GM11168 (cell line): ENCODE measurements around the gene B3GAT1.

Experiments
- in situ Hi-C: fragments of 300-500 bp; cut with MboI; formaldehyde crosslinking; loops from one replicate; pipeline ENCODE4 v1.12.0; 2022; ENCODE audit warnings: low sequenced_read_pairs; ENCODE audit not compliant: unreplicated experiment

B3GAT1 gene

DNA sequence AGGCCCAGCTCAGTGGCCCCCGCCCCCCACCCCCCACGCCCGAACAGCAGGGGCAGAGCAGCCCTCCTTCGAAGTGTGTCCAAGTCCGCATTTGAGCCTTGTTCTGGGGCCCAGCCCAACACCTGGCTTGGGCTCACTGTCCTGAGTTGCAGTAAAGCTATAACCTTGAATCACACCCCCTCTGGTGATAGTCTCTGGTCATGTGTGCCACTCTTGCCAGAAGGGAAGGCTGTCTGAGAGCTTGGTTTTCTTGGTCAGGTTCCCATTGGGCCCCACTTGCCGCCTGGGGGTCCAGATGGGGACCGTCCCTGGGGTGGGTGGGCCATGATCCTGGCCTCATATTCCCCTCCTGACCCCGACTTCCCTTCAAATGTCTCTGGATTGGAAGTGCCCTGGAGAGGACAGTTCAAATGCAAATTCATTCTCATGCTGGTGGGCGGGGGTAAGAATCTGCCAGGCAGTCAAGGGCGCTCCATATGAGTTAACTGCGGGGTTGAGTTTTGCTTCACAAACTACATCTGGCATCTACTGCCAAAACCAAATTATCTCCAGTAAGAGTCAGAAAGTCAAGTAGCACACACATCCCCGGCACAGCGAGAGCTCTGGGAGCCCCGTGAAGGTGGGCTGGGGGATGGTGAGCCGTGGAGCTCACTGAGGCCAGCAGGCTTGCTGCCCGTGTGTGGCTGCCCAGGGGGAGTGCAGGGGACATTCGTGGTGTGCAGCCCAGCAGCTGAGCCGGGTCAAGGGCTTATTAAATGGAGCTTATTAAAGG lies 35.7 kb downstream of the B3GAT1 start:
- in situ Hi-C loops = no loop called here

DNA sequence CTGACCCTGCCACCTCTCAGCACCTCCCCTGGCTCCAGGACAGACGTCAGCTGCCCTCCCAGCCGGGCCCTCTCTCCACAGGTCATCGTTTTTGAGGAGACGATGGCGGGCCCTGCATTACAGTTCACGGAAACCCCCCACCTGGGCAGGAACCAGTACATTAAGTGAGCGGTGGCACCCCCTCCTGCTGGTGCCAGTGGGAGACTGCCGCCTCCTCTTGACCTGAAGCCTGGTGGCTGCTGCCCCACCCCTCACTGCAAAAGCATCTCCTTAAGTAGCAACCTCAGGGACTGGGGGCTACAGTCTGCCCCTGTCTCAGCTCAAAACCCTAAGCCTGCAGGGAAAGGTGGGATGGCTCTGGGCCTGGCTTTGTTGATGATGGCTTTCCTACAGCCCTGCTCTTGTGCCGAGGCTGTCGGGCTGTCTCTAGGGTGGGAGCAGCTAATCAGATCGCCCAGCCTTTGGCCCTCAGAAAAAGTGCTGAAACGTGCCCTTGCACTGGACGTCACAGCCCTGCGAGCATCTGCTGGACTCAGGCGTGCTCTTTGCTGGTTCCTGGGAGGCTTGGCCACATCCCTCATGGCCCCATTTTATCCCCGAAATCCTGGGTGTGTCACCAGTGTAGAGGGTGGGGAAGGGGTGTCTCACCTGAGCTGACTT lies 37.0 kb downstream of the B3GAT1 start:
- in situ Hi-C loops = no loop called here

- in situ Hi-C loops = no loop called here
Observed at GRCh38 chr11:134374171-134374570, 37.9 kb downstream of the B3GAT1 start.

DNA sequence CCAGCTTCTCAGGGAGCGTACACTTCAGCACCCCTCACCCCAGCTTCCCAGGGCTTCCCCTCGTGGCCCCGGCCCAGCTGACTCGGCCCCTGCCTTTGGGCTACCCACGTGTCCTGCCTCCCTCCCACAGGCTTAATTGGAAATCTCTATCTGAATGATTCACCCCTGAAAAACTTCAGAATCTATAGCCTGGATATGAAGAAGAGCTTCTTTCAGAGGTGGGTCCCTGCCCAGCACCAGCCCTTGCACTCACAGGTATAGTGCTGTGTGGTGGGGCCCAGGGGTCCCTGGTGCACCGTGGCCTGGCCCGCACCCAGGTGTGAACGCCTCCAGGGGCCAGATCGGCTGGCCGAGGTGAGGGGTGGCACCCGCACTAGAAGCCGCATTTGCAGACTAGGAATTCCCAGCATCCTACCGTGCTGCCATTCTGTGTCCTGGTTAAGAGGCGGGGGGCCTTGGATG lies 38.4 kb downstream of the B3GAT1 start:
- in situ Hi-C loops = no loop called here

DNA sequence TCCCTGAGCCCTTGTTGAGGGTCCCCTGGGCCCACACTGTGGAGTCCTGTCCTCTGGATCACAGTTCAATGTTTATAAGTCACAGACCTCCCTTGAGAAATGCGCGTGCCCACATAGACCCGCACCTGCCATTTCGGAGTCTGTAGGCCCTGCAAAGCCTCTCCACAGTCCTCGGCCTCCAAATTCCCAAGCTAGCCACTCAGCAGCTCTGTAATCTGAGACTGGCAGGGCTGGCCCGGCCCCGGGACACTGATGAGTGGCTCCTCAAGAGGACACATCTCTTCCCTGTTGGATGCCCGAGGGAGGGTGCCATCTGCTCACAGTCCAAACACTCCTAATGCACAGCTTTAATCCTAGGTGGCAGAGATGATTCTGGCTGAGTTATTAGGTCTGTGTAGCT lies 39.1 kb downstream of the B3GAT1 start:
- in situ Hi-C loops = no loop called here

DNA sequence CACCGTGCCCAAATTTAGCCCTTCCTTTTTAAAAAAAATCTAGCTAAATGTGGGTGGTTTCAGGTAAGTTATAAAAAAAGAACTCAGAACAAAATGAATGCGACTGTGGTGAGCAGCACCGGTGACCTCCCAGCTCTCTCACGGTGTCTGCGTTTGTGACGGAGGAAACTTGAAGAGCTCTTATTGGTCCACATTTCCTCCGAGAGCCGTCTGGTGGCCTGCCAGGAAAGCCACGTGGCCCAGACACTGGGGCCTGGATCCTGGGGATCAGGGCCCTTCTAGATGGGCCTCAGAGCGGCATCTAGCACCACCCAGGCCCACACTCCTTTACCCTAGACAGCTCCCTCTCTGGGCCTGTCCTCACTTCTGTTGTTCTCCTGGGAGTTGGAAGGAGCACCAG lies 39.5 kb downstream of the B3GAT1 start:
- in situ Hi-C loops = no loop called here

DNA sequence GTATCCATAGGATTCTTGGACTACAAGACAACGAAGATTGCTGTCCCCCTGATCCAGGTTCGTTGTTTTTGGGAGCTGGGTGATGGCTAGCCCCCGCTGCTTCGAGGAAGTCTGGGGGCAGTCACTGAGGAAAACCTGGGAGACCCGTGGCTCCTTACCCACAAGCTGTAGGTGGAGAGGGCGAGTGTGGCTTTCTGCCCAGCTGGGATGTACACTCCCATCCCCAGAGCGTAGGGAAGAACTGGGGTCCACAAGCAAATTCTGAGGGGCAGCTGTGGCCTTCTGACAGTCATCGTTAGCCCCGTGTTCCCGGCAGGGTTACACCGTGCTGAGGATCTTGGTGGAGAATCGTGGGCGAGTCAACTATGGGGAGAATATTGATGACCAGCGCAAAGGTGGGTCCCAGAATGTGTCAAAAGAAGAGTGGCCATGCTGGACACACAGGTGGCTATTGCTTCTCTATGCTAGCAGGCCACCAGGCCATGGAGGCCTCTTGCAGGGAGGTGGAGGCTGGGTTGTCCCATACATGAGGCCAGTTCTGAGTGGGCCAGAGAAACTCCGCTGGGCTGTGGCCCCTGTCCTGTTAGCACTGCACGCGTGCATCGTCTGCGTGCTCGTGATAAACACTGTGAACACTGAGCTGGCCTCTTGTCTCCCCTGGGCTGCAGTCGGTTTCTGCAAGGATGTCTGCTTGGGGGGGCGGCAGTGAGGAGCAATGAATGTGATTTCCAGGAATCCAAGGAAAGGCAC lies 40.4 kb downstream of the B3GAT1 start:
- in situ Hi-C loops = no loop called here

- in situ Hi-C loops = no loop called here
Observed at GRCh38 chr11:134370526-134371435, 41.3 kb downstream of the B3GAT1 start.

DNA sequence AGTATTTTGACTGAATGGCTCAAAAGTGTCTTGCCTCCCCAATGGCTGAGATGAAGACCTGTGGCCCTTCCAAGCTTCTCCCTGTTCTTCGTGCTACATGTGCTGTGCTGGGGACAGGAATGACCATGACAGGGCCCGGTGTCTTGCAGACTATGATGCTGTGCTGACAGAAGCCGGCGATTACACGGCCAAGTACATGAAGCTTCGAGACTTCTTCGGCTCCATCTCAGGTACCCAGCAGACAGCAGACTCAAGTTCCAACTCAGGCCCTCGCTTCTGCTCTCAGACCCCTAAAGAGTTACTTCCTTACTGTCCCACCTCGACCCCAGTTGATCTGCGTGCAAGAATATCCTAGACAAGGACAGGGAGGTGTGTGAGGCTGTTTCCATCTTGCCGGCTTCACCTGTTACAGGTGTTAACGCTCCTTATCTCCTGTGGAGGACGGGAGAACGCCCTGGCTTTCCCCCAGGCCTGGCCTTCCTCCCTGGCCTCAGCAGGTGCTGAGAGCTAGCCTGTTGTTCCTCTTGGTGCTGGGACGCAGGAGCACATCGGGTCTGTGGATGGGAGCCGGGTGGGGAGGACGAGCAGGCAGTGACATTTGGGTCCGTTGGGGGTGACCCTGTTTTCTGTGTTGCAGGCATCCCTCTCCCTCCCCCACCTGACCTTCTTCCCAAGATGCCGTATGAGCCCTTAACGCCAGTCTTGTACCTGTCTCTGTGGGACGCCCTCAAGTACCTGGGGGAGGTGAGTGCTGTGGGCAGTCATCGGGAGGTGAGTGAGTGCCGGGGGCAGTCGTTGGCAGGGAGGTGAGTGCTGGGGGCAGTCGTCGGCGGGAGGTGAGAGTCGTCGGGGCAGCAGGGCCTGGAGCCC lies 42.2 kb downstream of the B3GAT1 start:
- in situ Hi-C loops = no loop called here

DNA sequence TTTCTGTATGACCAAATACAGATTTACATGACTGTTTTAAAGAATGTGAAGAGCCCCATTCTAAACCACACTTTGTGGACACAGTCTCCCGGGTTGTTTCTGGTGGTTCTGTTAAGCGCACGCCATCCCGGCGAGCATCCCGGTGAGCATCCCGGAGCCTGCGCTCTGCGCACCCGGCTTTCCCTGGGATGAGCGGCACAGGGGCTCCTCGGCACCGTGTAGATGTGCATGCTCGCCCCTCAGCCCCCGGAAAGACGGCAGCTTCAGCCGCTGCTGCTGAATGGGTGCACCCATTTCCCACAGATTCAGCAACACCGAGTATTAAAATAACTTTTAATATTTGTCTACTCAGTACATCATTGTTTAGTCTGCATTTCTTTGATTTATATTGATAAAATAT lies 44.3 kb downstream of the B3GAT1 start:
- in situ Hi-C loops = no loop called here

GRCh38 chr11:134366254-134366653 lies 45.8 kb downstream of the B3GAT1 start:
- in situ Hi-C loops = no loop called here

DNA sequence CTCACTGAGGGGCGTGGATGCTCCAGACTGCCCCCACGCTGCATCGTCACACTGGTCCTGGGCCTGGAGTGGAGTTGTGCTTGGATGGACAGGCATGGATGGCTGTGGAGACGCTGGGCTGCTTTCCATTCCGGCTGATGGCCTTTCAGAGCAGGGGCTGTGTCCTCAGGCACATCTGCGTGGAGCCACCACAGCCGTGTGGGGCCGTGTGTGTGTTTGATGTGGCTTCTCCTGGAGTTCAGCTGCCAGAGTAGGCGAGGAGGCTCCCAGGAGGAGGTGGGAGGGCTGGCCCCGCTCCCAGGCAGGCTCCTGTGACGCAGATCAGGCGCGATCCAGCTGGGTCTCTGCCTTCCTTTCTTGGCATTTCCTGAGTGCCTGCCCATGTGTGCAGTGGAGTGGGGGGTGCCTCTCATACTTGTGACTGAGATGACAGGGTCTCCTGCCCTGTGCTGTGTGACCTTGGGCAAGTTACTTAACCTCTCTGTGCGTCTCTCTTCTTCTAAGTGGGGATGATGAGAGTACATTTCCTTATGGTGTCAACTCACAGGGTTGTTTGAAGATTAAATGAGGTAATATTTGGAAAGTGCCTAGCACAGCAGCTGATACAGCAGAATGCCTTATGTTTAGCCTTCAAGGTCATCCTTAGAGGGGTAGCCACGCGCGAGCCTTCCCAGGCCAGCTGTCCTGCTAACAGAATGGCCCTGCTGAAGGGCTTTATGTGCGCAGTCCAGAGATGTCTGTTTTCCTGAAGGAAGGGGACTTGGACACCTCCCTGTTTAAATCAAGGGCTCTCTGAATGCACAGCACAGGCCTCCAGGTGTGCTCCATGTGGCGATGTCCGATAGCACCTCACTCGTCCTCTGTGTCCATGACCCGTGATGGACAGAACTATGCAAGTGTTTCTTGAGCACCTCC lies 46.8 kb downstream of the B3GAT1 start:
- in situ Hi-C loops = no loop called here

DNA sequence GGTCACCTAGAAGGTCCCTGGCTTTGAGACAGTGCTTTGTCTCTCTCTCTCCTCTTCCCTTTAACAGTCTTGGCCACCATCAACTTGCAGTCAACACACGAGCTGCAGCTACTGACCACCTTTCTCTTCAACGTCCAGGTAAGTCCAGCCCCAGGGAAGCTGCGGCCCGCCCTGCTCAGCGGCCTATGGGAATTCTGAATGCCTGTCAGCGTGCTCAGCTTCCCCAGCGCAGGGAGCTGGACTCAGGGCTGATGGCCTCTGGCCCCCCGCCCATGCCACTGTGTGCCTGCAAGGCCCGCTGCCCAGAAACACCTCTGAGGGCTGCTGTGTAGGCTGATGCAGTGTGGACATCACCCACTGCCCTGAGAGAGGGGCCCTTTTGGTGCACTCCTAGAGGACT lies 47.8 kb downstream of the B3GAT1 start:
- in situ Hi-C loops = no loop called here

GRCh38 chr11:134363592-134363991 lies 48.5 kb downstream of the B3GAT1 start:
- in situ Hi-C loops = no loop called here

GRCh38 chr11:134363161-134363560 lies 48.9 kb downstream of the B3GAT1 start:
- in situ Hi-C loops = no loop called here

- in situ Hi-C loops = no loop called here
Observed at GRCh38 chr11:134362192-134362901, 49.7 kb downstream of the B3GAT1 start.

DNA sequence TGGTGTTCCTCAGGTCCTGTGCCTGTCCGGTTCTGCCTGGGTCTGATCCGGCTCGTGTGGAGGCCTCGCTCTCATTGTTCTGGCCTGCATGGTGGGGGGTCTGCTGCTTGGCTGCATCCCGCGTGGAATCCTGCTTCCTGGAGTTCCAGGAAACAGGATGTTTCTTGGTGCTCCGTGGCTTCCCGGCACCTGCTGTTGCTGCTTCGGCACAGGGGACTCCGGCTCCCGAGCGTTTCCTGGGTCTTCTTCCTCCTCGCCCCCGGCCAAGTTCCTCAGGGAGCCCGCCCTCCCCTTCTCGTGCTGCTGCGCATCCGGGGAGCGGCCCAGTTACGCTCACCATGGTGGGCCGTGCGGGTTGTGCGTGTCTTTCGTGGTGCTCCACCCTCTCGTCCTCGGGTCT lies 50.4 kb downstream of the B3GAT1 start:
- in situ Hi-C loops = no loop called here
